Naive thymus-derived CD8-positive, alpha-beta T cell (primary cell): Measurements from ENCODE around the gene COIL. TPM values are rescaled to one million over a fixed set of nuclear protein-coding genes. Genes with fewer than 3 reads are reported as not detected.

ENCODE experiments used
- ATAC-seq, 2 donors: fragments of 150-1000 bp; cut with Tn5 transposase in 1 of 2; sonication (Bioruptor Pico), chemical (Tn5 transposase) in 1 of 2; 1 replicate in 1 of 2; 2 replicates in 1 of 2; pipeline ENCODE4 v1.10.0; 2021; ENCODE audit warnings: mild to moderate bottlenecking in 2 of 2, moderate library complexity in 2 of 2
- POLR2A ChIA-PET: fragments of 350-600 bp; sonication (Branson Sonifier 250); formaldehyde crosslinking; loops from one replicate; lab custom pipeline; 2021; ENCODE audit warnings: antibody characterized with exemption; lab: Charles Lee
- DNase-seq, 10 donors: peaks; one replicate each; pipeline versions ENCODE4 v3.0.0 to v3.0.0-alpha.2; 2020 to 2022
- H3K27ac Mint-ChIP-seq, 10 donors: one replicate each; pipeline ENCODE4 v1.8.0; 2020 to 2022; ENCODE audit warnings: mild to moderate bottlenecking in 10 of 10, mixed read lengths in 10 of 10, moderate library complexity in 4 of 10, inconsistent platforms in 1 of 10
- H3K27me3 Mint-ChIP-seq, 5 donors: one replicate each; pipeline ENCODE4 v1.8.0; 2021 to 2022; ENCODE audit warnings: mixed read lengths in 5 of 5
- H3K36me3 Mint-ChIP-seq, 3 donors: one replicate each; pipeline ENCODE4 v1.8.0; 2020 to 2022; ENCODE audit warnings: mixed read lengths in 3 of 3, mild to moderate bottlenecking in 2 of 3, inconsistent platforms in 1 of 3
- H3K4me1 Mint-ChIP-seq, 4 donors: one replicate each; pipeline ENCODE4 v1.8.0; 2021 to 2022; ENCODE audit warnings: mixed read lengths in 4 of 4
- H3K4me3 Mint-ChIP-seq, 10 donors: one replicate each; pipeline ENCODE4 v1.8.0; 2020 to 2022; ENCODE audit warnings: mild to moderate bottlenecking in 10 of 10, mixed read lengths in 10 of 10, moderate library complexity in 6 of 10, inconsistent platforms in 1 of 10
- H3K9me3 Mint-ChIP-seq, 9 donors: one replicate each; pipeline ENCODE4 v1.8.0; 2020 to 2022; ENCODE audit warnings: mixed read lengths in 9 of 9, mild to moderate bottlenecking in 3 of 9, inconsistent platforms in 1 of 9, moderate library complexity in 1 of 9
- polyA plus RNA-seq, 3 donors: library from polyadenylated mRNA; unstranded; fragments of 300-500 nt; fragmentation: Illumina TruSeq; gene quantifications; one replicate each; pipeline ENCODE4 v1.2.3, GENCODE V29; 2021
- total RNA-seq, 8 experiments: library from RNA in 2 of 8; stranded (reverse) in 2 of 8; gene quantifications; one replicate each; pipeline ENCODE4 v1.2.3 and lab custom pipeline; 2021 to 2026

Gene COIL
- total and polyA plus RNA-seq, 5 experiments from 2014 or later = 12.0 to 24.2 (median 18.8) TPM

GRCh38 chr17:56896217-56896967 is 64.5 kb downstream of the COIL start:
- Mint-ChIP-seq H3K4me3 (no peak overlapping the region), H3K27ac (peak overlapping the region in 2 of 10 donors; percentile 66 to 72), H3K36me3 (peaks cover 5 to 85% (median 40%) of the 10 kb centered on the region in 3 donors), H3K4me1 (peaks cover 7 to 14% (median 10%) of the 10 kb centered on the region in 4 donors), H3K27me3 (no peaks in the 10 kb centered on the region), H3K9me3 (no peaks in the 10 kb centered on the region)
- POLR2A ChIA-PET = no interaction called here
- DNase-seq (no peak), ATAC-seq (no peak)

- Mint-ChIP-seq H3K27ac (peak overlapping the region in 4 of 10 donors; percentile 13 to 59 (median 44)), H3K27me3 (no peaks in the 10 kb centered on the region), H3K9me3 (no peaks in the 10 kb centered on the region), H3K4me3 (no peak overlapping the region), H3K36me3 (peaks cover 5 to 84% (median 48%) of the 10 kb centered on the region in 3 donors), H3K4me1 (peaks cover 7 to 12% (median 9%) of the 10 kb centered on the region in 4 donors)
- ATAC-seq (no peak), DNase-seq (no peak)
- POLR2A ChIA-PET = no interaction called here
Measured at GRCh38 chr17:56894859-56895455, 65.9 kb downstream of the COIL start.

GRCh38 chr17:56893503-56893902 is 67.3 kb downstream of the COIL start:
- peaks cover 0 to 7% (median 2%) of the 10 kb centered on the region in 9 donors for H3K9me3 Mint-ChIP-seq
- H3K36me3 Mint-ChIP-seq = peaks cover 16 to 78% (median 53%) of the 10 kb centered on the region in 3 donors
- POLR2A ChIA-PET = interaction anchor here (0.6 to 1.0 kb wide), 2 partner anchors 21 to 49 kb away, joined by 3 read pairs; partner anchors contain the start of gene TRIM25
- no peaks in the 10 kb centered on the region for H3K27me3 Mint-ChIP-seq
- no peak for DNase-seq
- ATAC-seq = no peak
- peaks cover 7 to 12% (median 9%) of the 10 kb centered on the region in 4 donors for H3K4me1 Mint-ChIP-seq
- peak overlapping the region in 3 of 10 donors; percentile 27 to 89 (median 41) for H3K27ac Mint-ChIP-seq
- no peak overlapping the region for H3K4me3 Mint-ChIP-seq

- peaks cover 0 to 17% (median 10%) of the 10 kb centered on the region in 9 donors for H3K9me3 Mint-ChIP-seq
- H3K36me3 Mint-ChIP-seq = peaks cover 26 to 72% (median 56%) of the 10 kb centered on the region in 3 donors
- no peak for DNase-seq
- H3K4me1 Mint-ChIP-seq = peaks cover 2 to 8% (median 7%) of the 10 kb centered on the region in 4 donors
- H3K4me3 Mint-ChIP-seq = no peak overlapping the region
- ATAC-seq = no peak
- no peaks in the 10 kb centered on the region for H3K27me3 Mint-ChIP-seq
- POLR2A ChIA-PET = interaction anchor here (1.0 kb wide), 1 partner anchor 22 kb away, joined by 3 read pairs; the partner anchor contains the start of gene TRIM25
- H3K27ac Mint-ChIP-seq = peak overlapping the region in 2 of 10 donors; percentile 40 to 89
Measured at GRCh38 chr17:56892333-56892732, 68.5 kb downstream of the COIL start.

- H3K9me3 Mint-ChIP-seq = peaks cover 0 to 21% (median 14%) of the 10 kb centered on the region in 9 donors
- H3K36me3 Mint-ChIP-seq = peaks cover 30 to 72% (median 60%) of the 10 kb centered on the region in 3 donors
- H3K27ac Mint-ChIP-seq = peak overlapping the region in 2 of 10 donors; percentile 34 to 53
- POLR2A ChIA-PET = no interaction called here
- ATAC-seq = peak; percentile 80 to 91
- H3K27me3 Mint-ChIP-seq = no peaks in the 10 kb centered on the region
- DNase-seq = peak; percentile 33 to 79 (median 62)
- no peak overlapping the region for H3K4me3 Mint-ChIP-seq
- peaks cover 0 to 8% (median 7%) of the 10 kb centered on the region in 4 donors for H3K4me1 Mint-ChIP-seq
Measured at GRCh38 chr17:56891751-56892150, 69.1 kb downstream of the COIL start.

GRCh38 chr17:56890906-56891674 is 69.8 kb downstream of the COIL start:
- Mint-ChIP-seq H3K4me1 (peaks cover 0 to 8% (median 7%) of the 10 kb centered on the region in 4 donors), H3K36me3 (peaks cover 30 to 71% (median 61%) of the 10 kb centered on the region in 3 donors), H3K9me3 (peaks cover 0 to 21% (median 14%) of the 10 kb centered on the region in 9 donors), H3K27me3 (no peaks in the 10 kb centered on the region), H3K4me3 (no peak overlapping the region), H3K27ac (peak overlapping the region in 1 of 10 donors; percentile 68)
- POLR2A ChIA-PET = no interaction called here
- DNase-seq = no peak
- no peak for ATAC-seq

GRCh38 chr17:56890390-56890789 is 70.5 kb downstream of the COIL start:
- POLR2A ChIA-PET = no interaction called here
- Mint-ChIP-seq H3K4me3 (no peak overlapping the region), H3K9me3 (peaks cover 0 to 21% (median 14%) of the 10 kb centered on the region in 9 donors), H3K36me3 (peaks cover 30 to 64% (median 57%) of the 10 kb centered on the region in 3 donors), H3K27me3 (no peaks in the 10 kb centered on the region), H3K4me1 (peaks cover 0 to 8% (median 7%) of the 10 kb centered on the region in 4 donors), H3K27ac (peak overlapping the region in 2 of 10 donors; percentile 13 to 68)
- DNase-seq = no peak
- ATAC-seq = no peak

Other genes starting within 250 kb of the COIL start
- 1 to 10 TPM; 8.0 to 9.5 TPM for gene C17orf67, start 127.1 kb downstream of the COIL start, total RNA-seq
- 1 to 10 TPM; 1.5 to 2.2 (median 1.6) TPM for gene C17orf67, start 127.1 kb downstream of the COIL start, polyA plus RNA-seq
- 10 to 100 TPM; 40.0 to 45.8 TPM for gene DGKE, start 126.9 kb downstream of the COIL start, total RNA-seq
- 1 to 10 TPM; 3.8 to 4.7 (median 4.1) TPM for gene DGKE, start 126.9 kb downstream of the COIL start, polyA plus RNA-seq
- gene TRIM25, start 47.0 kb downstream of the COIL start, total RNA-seq = 10 to 100 TPM; 59.9 to 63.9 TPM
- 1 to 10 TPM; 5.1 to 5.4 (median 5.2) TPM for gene TRIM25, start 47.0 kb downstream of the COIL start, polyA plus RNA-seq
- 10 to 100 TPM; 31.2 to 32.7 TPM for gene SCPEP1, start 17.1 kb upstream of the COIL start, total RNA-seq
- gene SCPEP1, start 17.1 kb upstream of the COIL start, polyA plus RNA-seq = 10 to 100 TPM; 17.6 to 28.2 (median 25.7) TPM
- 10 to 100 TPM; 27.2 to 31.3 TPM for gene AKAP1, start 124.2 kb upstream of the COIL start, total RNA-seq
- 10 to 100 TPM; 14.5 to 26.9 (median 19.4) TPM for gene AKAP1, start 124.2 kb upstream of the COIL start, polyA plus RNA-seq